Tibial nerve (tissue), 4 donors: ENCODE results near the gene SLC35D1. TPM values are rescaled to one million over a fixed set of nuclear protein-coding genes. Genes with fewer than 3 reads are reported as not detected.

Source experiments
- DNase-seq, 2 donors: peaks; one replicate each; pipeline ENCODE4 v3.0.0-alpha.2; 2019; ENCODE audit warnings: low spot score in 2 of 2
- H3K27ac ChIP-seq, 4 donors: fragments of 200-600 bp; sonication (generic) in 3 of 4; one replicate each; pipeline ENCODE4 v1.5.1; 2017 to 2019; ENCODE audit warnings: mild to moderate bottlenecking in 1 of 4
- H3K27me3 ChIP-seq, 2 donors: fragments of 200-600 bp; sonication (generic) in 1 of 2; one replicate each; pipeline versions ENCODE4 v1.5.1 to v1.6.0; 2017 to 2019
- H3K36me3 ChIP-seq, 3 donors: fragments of 200-600 bp; sonication (generic); one replicate each; pipeline ENCODE4 v1.5.1; 2018 to 2019
- H3K4me1 ChIP-seq, 4 donors: fragments of 200-600 bp; sonication (generic) in 3 of 4; one replicate each; pipeline ENCODE4 v1.5.1; 2017 to 2019
- H3K4me3 ChIP-seq, 4 donors: fragments of 200-600 bp; sonication (generic) in 3 of 4; one replicate each; pipeline ENCODE4 v1.5.1; 2017 to 2019; ENCODE audit warnings: mild to moderate bottlenecking in 1 of 4, moderate library complexity in 1 of 4
- H3K9me3 ChIP-seq, 4 donors: fragments of 200-600 bp; sonication (generic) in 3 of 4; one replicate each; pipeline ENCODE4 v1.5.1; 2017 to 2019
- CTCF ChIP-seq, 5 experiments: fragments of 200-600 bp in 3 of 5; fragments of 450-650 bp in 2 of 5; sonication (generic) in 3 of 5; IDR thresholded peaks; one replicate each; pipeline ENCODE4 v1.5.1; 2016 to 2019; ENCODE audit warnings: antibody characterized with exemption in 5 of 5, mild to moderate bottlenecking in 3 of 5, moderate library complexity in 2 of 5
- EP300 ChIP-seq, 2 donors: sonication (generic); formaldehyde crosslinking; IDR thresholded peaks; one replicate each; pipeline ENCODE4 v1.6.1; 2017; ENCODE audit warnings: antibody characterized with exemption in 2 of 2, mild to moderate bottlenecking in 1 of 2
- POLR2A ChIP-seq, 2 donors: fragments of 450-650 bp; IDR thresholded peaks; one replicate each; pipeline ENCODE4 v1.6.1; 2017; ENCODE audit warnings: antibody characterized with exemption in 2 of 2, mild to moderate bottlenecking in 2 of 2, moderate library complexity in 2 of 2
- WGBS, 2 donors: methylation state at CpG; one replicate each; pipeline ENCODE4 v1.1.5; 2018; 5-methylcytosine and 5-hydroxymethylcytosine counted together
- total RNA-seq, 4 donors: library from RNA; depleted of rRNA; stranded (reverse); fragments of >200 nt; gene quantifications; one replicate each; pipeline ENCODE4 v1.1.0, GENCODE V29; 2016

SLC35D1 gene
- total RNA-seq, 4 donors from 2014 or later: 8.7 to 10.5 (median 9.1) TPM

GRCh38 chr1:67059346-67059745 lies 5.4 kb upstream of the SLC35D1 start:
- peaks cover 0 to 4% (median 0%) of the 10 kb centered on the region in 4 donors for H3K4me1 ChIP-seq
- no peaks in the 10 kb centered on the region for H3K27me3 ChIP-seq
- no peak overlapping the region for H3K27ac ChIP-seq
- TF ChIP-seq POLR2A (IDR thresholded peaks at IDR 0.05): no peak
- DNase-seq: no peak
- H3K4me3 ChIP-seq: no peak overlapping the region
- H3K36me3 ChIP-seq: no peaks in the 10 kb centered on the region
- 68 to 78% methylated on average over 1 of the region's 1 CpG for WGBS, 2 donors
- H3K9me3 ChIP-seq: no peaks in the 10 kb centered on the region

- DNase-seq: no peak
- H3K4me3 ChIP-seq: no peak overlapping the region
- peaks cover 0 to 4% (median 0%) of the 10 kb centered on the region in 4 donors for H3K4me1 ChIP-seq
- no peak for TF ChIP-seq POLR2A (IDR thresholded peaks at IDR 0.05)
- TF ChIP-seq CTCF (IDR thresholded peaks at IDR 0.05): no peak
- TF ChIP-seq EP300 (IDR thresholded peaks at IDR 0.05): no peak
- H3K27me3 ChIP-seq: no peaks in the 10 kb centered on the region
- no peak overlapping the region for H3K27ac ChIP-seq
- 57 to 60% methylated on average over 3 of the region's 3 CpGs for WGBS, 2 donors
- H3K36me3 ChIP-seq: no peaks in the 10 kb centered on the region
- no peaks in the 10 kb centered on the region for H3K9me3 ChIP-seq
These were observed 4.8 kb upstream of the SLC35D1 start for GRCh38 chr1:67058761-67059160.

- H3K36me3 ChIP-seq: no peaks in the 10 kb centered on the region
- TF ChIP-seq POLR2A (IDR thresholded peaks at IDR 0.05) (no peak), EP300 (IDR thresholded peaks at IDR 0.05) (no peak), CTCF (IDR thresholded peaks at IDR 0.05) (no peak)
- no peaks in the 10 kb centered on the region for H3K27me3 ChIP-seq
- H3K9me3 ChIP-seq: no peaks in the 10 kb centered on the region
- H3K4me3 ChIP-seq: no peak overlapping the region
- H3K4me1 ChIP-seq: peaks cover 0 to 4% (median 0%) of the 10 kb centered on the region in 4 donors
- DNase-seq: no peak
- WGBS, 2 donors: 93 to 97% methylated on average over 1 of the region's 1 CpG
- H3K27ac ChIP-seq: no peak overlapping the region
These were observed 4.3 kb upstream of the SLC35D1 start for GRCh38 chr1:67058242-67058641.

- H3K27ac ChIP-seq: peak overlapping the region; percentile 89 to 98 (median 92)
- WGBS, 2 donors: 1% methylated on average over 30 to 33 of the region's 34 CpGs
- peaks cover 0 to 23% (median 9%) of the 10 kb centered on the region in 4 donors for H3K4me1 ChIP-seq
- no peak for TF ChIP-seq EP300 (IDR thresholded peaks at IDR 0.05)
- no peak for TF ChIP-seq CTCF (IDR thresholded peaks at IDR 0.05)
- TF ChIP-seq POLR2A (IDR thresholded peaks at IDR 0.05): no peak
- no peaks in the 10 kb centered on the region for H3K9me3 ChIP-seq
- H3K27me3 ChIP-seq: no peaks in the 10 kb centered on the region
- H3K4me3 ChIP-seq: peak overlapping the region; percentile 63 to 97 (median 76)
- H3K36me3 ChIP-seq: peaks cover 0 to 10% (median 0%) of the 10 kb centered on the region in 3 donors
- no peak for DNase-seq
These were observed 488 bp downstream of the SLC35D1 start for GRCh38 chr1:67053535-67053784.

- Histone ChIP-seq H3K4me3 (peak overlapping the region; percentile 63 to 97 (median 76)), H3K4me1 (peaks cover 0 to 23% (median 9%) of the 10 kb centered on the region in 4 donors), H3K27ac (peak overlapping the region; percentile 89 to 98 (median 92)), H3K36me3 (peaks cover 0 to 16% (median 0%) of the 10 kb centered on the region in 3 donors), H3K27me3 (no peaks in the 10 kb centered on the region), H3K9me3 (no peaks in the 10 kb centered on the region)
- WGBS, 2 donors: 2 to 4% methylated on average over 25 of the region's 25 CpGs
- DNase-seq: peak; percentile 23 to 33
- TF ChIP-seq POLR2A (IDR thresholded peaks at IDR 0.05) (no peak), CTCF (IDR thresholded peaks at IDR 0.05) (no peak)
These were observed 1.0 kb downstream of the SLC35D1 start for GRCh38 chr1:67052741-67053534.
